NCI-H510A (cell line): ENCODE measurements around the gene LRG1.

Experiments
- DNase-seq: peaks from one replicate; lab custom pipeline; 2025; lab: John Stamatoyannopoulos, UW

LRG1 gene

GRCh38 chr19:4508698-4509097, 31.1 kb downstream of the LRG1 start:
- no peak for DNase-seq

DNA sequence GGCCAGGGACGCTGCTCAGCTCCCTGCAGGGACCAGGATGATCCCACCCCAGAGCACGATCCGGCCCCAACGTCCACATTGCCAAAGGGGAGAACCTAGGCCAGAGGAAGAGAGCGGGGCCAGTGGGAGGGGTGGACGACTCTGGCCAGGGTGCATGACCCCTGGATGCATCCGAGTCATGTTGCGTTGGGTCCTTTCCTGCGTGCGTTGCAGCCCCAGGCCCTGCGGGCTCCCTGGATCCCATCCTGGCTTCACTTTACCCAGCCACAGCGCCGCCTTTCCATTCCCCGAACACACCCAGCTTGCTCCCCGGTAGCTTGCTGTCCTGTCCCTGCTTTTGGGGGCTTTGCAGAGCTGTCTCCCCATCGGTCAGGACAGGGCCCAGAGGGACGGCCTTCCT, 32.0 kb downstream of the LRG1 start:
- DNase-seq = no peak

- DNase-seq = no peak
Observed at GRCh38 chr19:4507150-4507452, 32.7 kb downstream of the LRG1 start.

DNA sequence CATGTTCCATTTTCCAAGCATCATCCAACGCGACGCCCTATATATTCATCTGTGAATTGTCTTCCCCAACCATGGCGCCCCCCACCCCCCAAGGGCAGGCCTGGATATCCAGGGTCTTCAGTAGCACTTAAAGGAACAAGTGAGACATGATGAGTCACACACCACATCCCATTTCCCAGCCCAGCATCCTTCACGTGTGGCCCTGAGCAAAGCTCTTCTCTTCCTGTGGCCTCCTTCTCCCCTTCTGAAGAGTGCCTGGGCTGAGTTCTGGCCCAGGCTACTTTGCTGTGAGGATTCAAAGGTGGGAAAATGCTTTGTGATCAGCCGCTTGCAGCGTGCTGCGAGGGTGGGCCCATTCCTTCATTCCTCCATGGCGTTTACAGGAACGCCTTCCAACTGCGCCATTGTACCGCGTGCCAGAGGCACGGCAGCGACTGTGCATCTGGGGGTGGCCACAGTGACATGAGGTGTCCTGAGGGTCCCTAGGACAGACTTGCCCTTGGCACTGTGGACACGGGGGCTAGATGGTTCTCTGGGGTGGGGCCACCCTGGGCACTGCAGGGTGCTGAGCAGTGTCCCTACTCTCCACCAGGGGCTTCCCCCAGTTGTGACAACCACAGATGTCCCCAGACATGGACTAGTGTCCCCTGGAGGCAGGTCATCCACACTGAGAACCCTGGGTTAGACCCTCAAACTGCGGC, 33.2 kb downstream of the LRG1 start:
- no peak for DNase-seq

GRCh38 chr19:4505570-4506448, 34.0 kb downstream of the LRG1 start:
- no peak for DNase-seq

DNA sequence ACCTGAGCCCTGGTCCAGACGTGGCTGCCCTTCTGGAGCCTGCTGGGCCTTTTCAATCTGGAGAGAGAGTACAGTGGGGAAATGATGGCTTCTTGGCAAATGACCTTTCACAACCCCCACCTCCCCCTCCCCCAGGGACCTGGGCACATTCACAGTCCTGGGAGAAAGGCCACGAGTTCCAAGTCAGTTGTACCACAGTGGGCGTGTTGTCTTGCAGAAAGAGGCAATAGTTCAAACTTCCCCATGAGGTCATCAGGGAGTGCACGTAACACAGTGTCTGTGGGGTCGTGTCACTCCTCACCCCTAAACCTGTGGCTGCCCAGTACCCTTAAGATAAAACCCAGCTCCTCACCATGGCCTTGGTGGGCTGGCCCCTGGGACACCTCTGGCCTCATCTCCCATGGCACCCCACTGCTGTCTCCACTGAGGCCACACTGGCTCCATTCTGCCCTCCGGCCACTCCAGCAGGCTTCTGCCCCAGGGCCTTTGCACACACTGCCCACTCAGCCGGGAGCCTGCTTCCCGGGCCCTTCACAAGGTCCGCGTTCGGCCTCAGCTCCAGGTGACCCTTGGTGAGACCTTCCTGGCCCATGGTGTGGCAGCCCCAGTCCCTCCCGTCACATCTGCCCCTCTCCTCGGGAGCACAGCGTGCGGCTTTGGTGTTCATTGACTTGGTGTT, 34.8 kb downstream of the LRG1 start:
- DNase-seq = no peak

GRCh38 chr19:4504297-4504701, 35.5 kb downstream of the LRG1 start:
- DNase-seq = no peak

GRCh38 chr19:4503825-4504170, 36.0 kb downstream of the LRG1 start:
- DNase-seq = no peak

DNA sequence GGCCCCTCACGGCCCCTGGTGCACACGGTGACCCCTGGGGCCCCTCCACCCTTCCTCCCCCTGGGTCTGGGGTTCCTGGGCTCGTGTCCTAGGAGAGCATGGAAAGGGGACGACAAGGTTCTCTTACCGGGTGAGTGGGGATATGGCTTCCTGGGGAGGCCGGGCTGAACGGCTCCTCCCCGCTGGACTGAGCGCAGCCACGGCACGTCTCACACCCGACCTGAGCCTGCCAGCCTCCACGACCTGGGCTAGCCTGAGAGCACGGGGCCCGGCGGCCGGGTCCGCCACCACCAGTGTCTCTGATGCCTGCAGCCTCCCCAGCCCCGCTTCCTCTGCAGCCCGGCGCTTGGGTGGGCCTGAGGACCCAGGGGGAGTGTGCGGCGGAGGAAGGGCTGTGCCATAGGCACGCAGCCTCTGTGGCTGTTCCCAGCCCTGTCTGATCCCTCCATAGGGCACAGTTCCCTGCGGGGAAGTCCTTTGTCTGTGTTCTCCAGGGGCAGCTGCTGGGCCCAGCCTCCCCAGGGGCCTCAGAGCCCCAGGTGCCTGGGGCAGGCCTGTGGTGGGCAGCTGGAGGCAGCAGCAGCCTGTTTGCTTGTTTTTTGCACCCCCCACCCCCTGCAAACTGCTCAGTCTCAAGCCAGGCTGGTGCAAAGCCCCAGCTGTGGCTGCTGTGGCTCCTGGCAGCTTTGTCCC, 36.6 kb downstream of the LRG1 start:
- DNase-seq = no peak

- no peak for DNase-seq
Observed at GRCh38 chr19:4502282-4503131, 37.3 kb downstream of the LRG1 start.

DNA sequence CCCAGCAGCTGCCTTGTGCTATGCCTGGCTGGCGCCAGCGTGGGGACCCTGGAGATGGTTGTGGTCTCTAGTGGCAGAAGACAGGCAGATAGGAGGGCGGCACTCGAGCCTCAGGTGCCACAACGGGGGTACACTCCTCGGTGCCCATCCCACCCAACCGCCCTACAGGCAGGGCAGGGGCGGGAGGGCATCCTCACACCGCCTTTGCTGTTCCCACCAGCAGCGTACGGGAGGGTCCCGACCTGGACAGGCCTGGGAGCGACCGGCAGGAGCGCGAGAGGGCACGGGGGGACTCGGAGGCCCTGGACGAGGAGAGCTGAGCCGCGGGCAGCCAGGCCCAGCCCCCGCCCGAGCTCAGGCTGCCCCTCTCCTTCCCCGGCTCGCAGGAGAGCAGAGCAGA, 38.1 kb downstream of the LRG1 start:
- DNase-seq = no peak

DNA sequence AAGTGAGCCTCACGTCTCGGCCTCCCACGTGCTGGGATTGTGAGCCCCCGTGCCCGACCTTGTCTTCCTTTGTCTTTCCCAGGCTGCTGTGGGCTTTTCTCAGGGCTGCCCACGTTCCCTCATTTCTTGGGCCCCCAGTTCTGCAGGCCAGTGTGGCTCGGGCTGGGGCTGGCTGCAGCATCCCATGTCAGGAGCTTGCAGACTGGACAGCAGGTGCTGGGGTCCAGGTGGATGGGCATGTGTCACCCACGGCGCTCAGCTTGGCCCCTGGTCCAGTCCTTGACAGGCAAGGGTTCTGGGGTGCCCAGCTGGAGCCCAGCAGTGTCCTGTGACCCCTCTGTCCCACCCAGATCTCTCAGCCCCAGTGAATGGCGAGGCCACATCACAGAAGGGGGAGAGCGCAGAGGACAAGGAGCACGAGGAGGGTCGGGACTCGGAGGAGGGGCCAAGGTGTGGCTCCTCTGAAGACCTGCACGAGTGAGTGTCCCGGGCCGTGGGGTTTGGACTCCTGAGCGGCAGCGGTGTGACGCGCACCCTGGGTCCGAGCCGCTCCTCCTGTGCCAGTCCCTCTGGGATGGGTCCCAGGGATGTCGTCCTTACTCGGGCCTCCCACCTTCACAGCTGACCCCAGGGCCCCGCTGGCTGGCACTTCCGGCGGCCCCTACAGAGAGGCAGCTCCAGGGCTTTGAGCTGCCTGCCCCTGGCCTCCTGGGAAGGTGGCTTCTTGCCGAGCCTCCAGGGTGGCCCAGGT, 38.8 kb downstream of the LRG1 start:
- DNase-seq = no peak

- DNase-seq = no peak
Observed at GRCh38 chr19:4499855-4500254, 40.0 kb downstream of the LRG1 start.

- no peak for DNase-seq
Observed at GRCh38 chr19:4499318-4499717, 40.5 kb downstream of the LRG1 start.

GRCh38 chr19:4498694-4499093, 41.1 kb downstream of the LRG1 start:
- no peak for DNase-seq

GRCh38 chr19:4497770-4498389, 42.0 kb downstream of the LRG1 start:
- DNase-seq = no peak

- no peak for DNase-seq
Observed at GRCh38 chr19:4496304-4496703, 43.5 kb downstream of the LRG1 start.

GRCh38 chr19:4495471-4495870, 44.4 kb downstream of the LRG1 start:
- DNase-seq = no peak

GRCh38 chr19:4494691-4495064, 45.2 kb downstream of the LRG1 start:
- no peak for DNase-seq

GRCh38 chr19:4493929-4494690, 45.7 kb downstream of the LRG1 start:
- no peak for DNase-seq
